Activated CD4-positive, alpha-beta T cell treated with anti-CD3 and anti-CD28 coated beads for 1 hour (primary cell): Measurements from ENCODE around the gene NAP1L5.

Experiments
- DNase-seq: peaks from one replicate; pipeline ENCODE4 v3.0.0-alpha.2; 2020

Gene NAP1L5

GRCh38 chr4:88659055-88659889 is 38.4 kb downstream of the NAP1L5 start:
- no peak for DNase-seq

GRCh38 chr4:88655226-88655625 is 42.4 kb downstream of the NAP1L5 start:
- no peak for DNase-seq

GRCh38 chr4:88653371-88653946 is 44.2 kb downstream of the NAP1L5 start:
- no peak for DNase-seq

- no peak for DNase-seq
Observed at GRCh38 chr4:88649716-88650115, 47.9 kb downstream of the NAP1L5 start.

- no peak for DNase-seq
Observed at GRCh38 chr4:88646528-88647280, 50.9 kb downstream of the NAP1L5 start.

GRCh38 chr4:88645994-88646393 is 51.6 kb downstream of the NAP1L5 start:
- no peak for DNase-seq
